Keratinocyte (primary cell): ENCODE results near the gene STRA6. TPM values are rescaled to one million over a fixed set of nuclear protein-coding genes. Genes with fewer than 3 reads are reported as not detected.

ENCODE experiments used
- DNase-seq: peaks from one replicate; pipeline ENCODE4 v3.0.0-alpha.2; 2011; ENCODE audit warnings: low read depth, missing footprints, low spot score
- FAIRE-seq: peaks from 2 replicates; lab custom pipeline; 2011; peaks lifted over from hg19 to GRCh38; lab: Jason Lieb, UNC
- H2AFZ ChIP-seq: 2 replicates; pipeline ENCODE4 v1.6.0; 2012; ENCODE audit warnings: low read length, control low read depth, inconsistent platforms; ENCODE audit not compliant: control insufficient read depth
- H3K27ac ChIP-seq: 2 replicates; pipeline ENCODE4 v1.5.1; 2011; ENCODE audit warnings: low read length; ENCODE audit not compliant: control insufficient read depth, insufficient read depth
- H3K27me3 ChIP-seq: 3 replicates; pipeline ENCODE4 v1.6.0; 2011; ENCODE audit warnings: low read length; ENCODE audit not compliant: control insufficient read depth, insufficient read depth; ENCODE audit errors: extremely low read depth
- H3K36me3 ChIP-seq, 2 experiments: 2 replicates in 1 of 2; 3 replicates in 1 of 2; pipeline ENCODE4 v1.5.1; 2011; ENCODE audit warnings: low read length in 2 of 2, mild to moderate bottlenecking in 1 of 2; ENCODE audit not compliant: control insufficient read depth in 2 of 2, insufficient read depth in 2 of 2; ENCODE audit errors: extremely low read depth in 1 of 2
- H3K4me1 ChIP-seq: 3 replicates; pipeline ENCODE4 v1.5.1; 2011; ENCODE audit warnings: low read length; ENCODE audit not compliant: control insufficient read depth, insufficient read depth; ENCODE audit errors: extremely low read depth
- H3K4me2 ChIP-seq: 3 replicates; pipeline ENCODE4 v1.6.0; 2011; ENCODE audit warnings: low read depth, low read length; ENCODE audit not compliant: control insufficient read depth, insufficient read depth; ENCODE audit errors: extremely low read depth
- H3K4me3 ChIP-seq, 3 experiments: fragments of 200-600 bp in 1 of 3; sonication (generic) in 1 of 3; 2 replicates in 2 of 3; 3 replicates in 1 of 3; pipeline ENCODE4 v1.5.1; 2011 to 2016; ENCODE audit warnings: low read length in 3 of 3, mild to moderate bottlenecking in 3 of 3, control low read depth in 2 of 3, inconsistent platforms in 1 of 3, low read depth in 1 of 3, mixed read lengths in 1 of 3, mixed run types in 1 of 3, moderate library complexity in 1 of 3; ENCODE audit not compliant: control insufficient read depth in 2 of 3, insufficient read depth in 2 of 3; ENCODE audit errors: extremely low read depth in 1 of 3
- H3K79me2 ChIP-seq: 2 replicates; pipeline ENCODE4 v1.6.0; 2012; ENCODE audit warnings: low read length; ENCODE audit not compliant: control insufficient read depth, insufficient read depth
- H3K9ac ChIP-seq: 3 replicates; pipeline ENCODE4 v1.6.0; 2011; ENCODE audit warnings: low read length; ENCODE audit not compliant: control insufficient read depth, insufficient read depth; ENCODE audit errors: extremely low read depth
- H3K9me1 ChIP-seq: 3 replicates; pipeline ENCODE4 v1.6.0; 2011; ENCODE audit warnings: low read length; ENCODE audit not compliant: control insufficient read depth, insufficient read depth; ENCODE audit errors: extremely low read depth
- H3K9me3 ChIP-seq: 2 replicates; pipeline ENCODE4 v1.5.1; 2012; ENCODE audit warnings: low read depth, low read length; ENCODE audit not compliant: control insufficient read depth
- H4K20me1 ChIP-seq: 3 replicates; pipeline ENCODE4 v1.6.0; 2011; ENCODE audit warnings: low read length; ENCODE audit not compliant: control insufficient read depth, insufficient read depth; ENCODE audit errors: extremely low read depth
- EZH2 ChIP-seq: IDR thresholded peaks from one replicate; pipeline ENCODE4 v1.6.1; 2012; ENCODE audit warnings: inconsistent platforms, mild to moderate bottlenecking, low read length, moderate library complexity
- dilution Hi-C: fragments of 300-500 bp; cut with MboI; formaldehyde crosslinking; loops from one replicate; pipeline ENCODE4 v1.7.0; 2020; ENCODE audit warnings: low sequenced_read_pairs; ENCODE audit not compliant: extremely low pct_ligation_motif_present
- polyA plus RNA-seq, 5 experiments: library from polyadenylated mRNA; depleted of rRNA in 3 of 5; stranded (reverse) in 3 of 5; stranded (forward) in 1 of 5; unstranded in 1 of 5; fragments of >200 nt; gene quantifications; 1 replicate in 1 of 5; 2 replicates in 3 of 5; 3 replicates in 1 of 5; pipeline versions ENCODE4 v1.2.1 to v1.2.3, GENCODE V29; 2011 to 2012; ENCODE audit warnings: missing spikeins in 2 of 5, low read depth in 1 of 5, low replicate concordance in 1 of 5
- TF ChIP-seq, protein P1 (sequence below), 3 experiments: IDR thresholded peaks in 1 of 3; conservative IDR thresholded peaks in 1 of 3; optimal IDR thresholded peaks in 1 of 3; 2 replicates in 2 of 3; 3 replicates in 1 of 3; pipeline versions ENCODE3 to v1.5.1; 2011; ENCODE audit warnings: low read length in 3 of 3, mild to moderate bottlenecking in 3 of 3, moderate library complexity in 2 of 3, control low read depth in 1 of 3, inconsistent platforms in 1 of 3; ENCODE audit not compliant: insufficient read depth in 2 of 3; ENCODE audit errors: extremely low read depth in 1 of 3

The STRA6 gene
- polyA plus RNA-seq, 1 donor (not counting 4 experiments of a cell fraction or from before 2014, with no cell fraction given), result not detected

DNA sequence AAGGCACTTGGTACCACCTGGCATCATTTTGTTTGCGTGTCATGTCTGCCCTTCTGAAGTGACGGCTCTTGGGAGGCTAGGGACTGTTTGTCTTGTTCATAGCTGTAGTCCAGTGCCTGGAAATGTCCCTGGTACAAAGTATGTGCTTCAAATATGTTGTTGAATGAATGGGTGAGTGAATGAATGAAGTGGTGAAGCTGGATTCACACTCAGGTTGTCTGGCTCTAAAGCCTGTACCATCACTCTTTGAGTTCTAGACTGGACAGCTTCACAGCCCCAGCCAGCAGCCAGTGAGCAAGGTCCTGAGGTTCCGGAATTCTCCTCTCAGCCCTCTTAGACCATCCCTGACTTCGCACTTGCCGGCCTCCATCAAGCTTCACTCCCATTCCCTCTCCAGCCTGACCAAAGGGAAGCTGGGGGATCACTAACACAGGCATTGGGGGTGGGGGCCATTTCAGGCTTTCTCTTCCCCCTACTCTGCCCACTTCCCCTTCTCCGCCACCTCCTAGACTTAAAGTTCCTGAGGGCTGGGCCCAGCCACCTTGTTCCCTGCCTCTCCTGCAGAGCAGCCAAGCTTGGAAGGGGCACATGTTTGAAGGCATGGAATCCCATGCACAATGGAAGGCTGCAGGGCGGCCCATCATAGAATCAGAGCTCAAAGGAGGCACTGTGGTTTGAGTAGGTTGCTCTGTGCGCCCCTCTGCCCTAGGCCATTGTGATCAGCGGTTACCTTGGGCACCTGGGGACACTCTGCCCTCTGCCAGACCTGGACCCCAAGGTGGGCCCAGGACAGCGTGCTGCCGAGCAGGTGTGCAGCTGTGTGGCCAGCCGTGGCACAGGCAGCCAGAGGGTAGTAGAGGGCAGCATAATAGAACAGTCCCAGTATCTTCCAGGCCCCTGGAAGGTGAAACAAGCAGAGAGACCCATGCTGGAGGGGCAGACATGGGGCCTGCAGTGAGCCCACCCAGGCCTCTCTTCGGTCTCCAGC lies 7.7 kb downstream of the STRA6 start:
- no peaks in the 10 kb centered on the region for H3K27me3 ChIP-seq
- peaks cover 24% of the 10 kb centered on the region for H3K4me1 ChIP-seq
- dilution Hi-C loops, result no loop called here
- no peak overlapping the region for H3K4me2 ChIP-seq
- H2AFZ ChIP-seq, result no peak overlapping the region
- no peaks in the 10 kb centered on the region for H3K79me2 ChIP-seq
- no peak overlapping the region for H3K9ac ChIP-seq
- no peaks in the 10 kb centered on the region for H3K9me3 ChIP-seq
- no peak overlapping the region for H3K27ac ChIP-seq
- H3K9me1 ChIP-seq, result peaks cover 4% of the 10 kb centered on the region
- H4K20me1 ChIP-seq, result no peaks in the 10 kb centered on the region
- no peak overlapping the region for H3K4me3 ChIP-seq
- H3K36me3 ChIP-seq, result no peaks in the 10 kb centered on the region
- FAIRE-seq (no peak), DNase-seq (no peak)
- TF ChIP-seq, protein P1, sequence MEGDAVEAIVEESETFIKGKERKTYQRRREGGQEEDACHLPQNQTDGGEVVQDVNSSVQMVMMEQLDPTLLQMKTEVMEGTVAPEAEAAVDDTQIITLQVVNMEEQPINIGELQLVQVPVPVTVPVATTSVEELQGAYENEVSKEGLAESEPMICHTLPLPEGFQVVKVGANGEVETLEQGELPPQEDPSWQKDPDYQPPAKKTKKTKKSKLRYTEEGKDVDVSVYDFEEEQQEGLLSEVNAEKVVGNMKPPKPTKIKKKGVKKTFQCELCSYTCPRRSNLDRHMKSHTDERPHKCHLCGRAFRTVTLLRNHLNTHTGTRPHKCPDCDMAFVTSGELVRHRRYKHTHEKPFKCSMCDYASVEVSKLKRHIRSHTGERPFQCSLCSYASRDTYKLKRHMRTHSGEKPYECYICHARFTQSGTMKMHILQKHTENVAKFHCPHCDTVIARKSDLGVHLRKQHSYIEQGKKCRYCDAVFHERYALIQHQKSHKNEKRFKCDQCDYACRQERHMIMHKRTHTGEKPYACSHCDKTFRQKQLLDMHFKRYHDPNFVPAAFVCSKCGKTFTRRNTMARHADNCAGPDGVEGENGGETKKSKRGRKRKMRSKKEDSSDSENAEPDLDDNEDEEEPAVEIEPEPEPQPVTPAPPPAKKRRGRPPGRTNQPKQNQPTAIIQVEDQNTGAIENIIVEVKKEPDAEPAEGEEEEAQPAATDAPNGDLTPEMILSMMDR (optimal IDR thresholded peaks at IDR 0.05 in 1 of 3, IDR thresholded peaks at IDR 0.05 in 1 of 3, conservative IDR thresholded peaks at IDR 0.05 in 1 of 3; ENCODE audit: extremely low read depth in 1 of 3, insufficient read depth in 2 of 3, low read length in 3 of 3), result no peak
- no peak for TF ChIP-seq EZH2

DNA sequence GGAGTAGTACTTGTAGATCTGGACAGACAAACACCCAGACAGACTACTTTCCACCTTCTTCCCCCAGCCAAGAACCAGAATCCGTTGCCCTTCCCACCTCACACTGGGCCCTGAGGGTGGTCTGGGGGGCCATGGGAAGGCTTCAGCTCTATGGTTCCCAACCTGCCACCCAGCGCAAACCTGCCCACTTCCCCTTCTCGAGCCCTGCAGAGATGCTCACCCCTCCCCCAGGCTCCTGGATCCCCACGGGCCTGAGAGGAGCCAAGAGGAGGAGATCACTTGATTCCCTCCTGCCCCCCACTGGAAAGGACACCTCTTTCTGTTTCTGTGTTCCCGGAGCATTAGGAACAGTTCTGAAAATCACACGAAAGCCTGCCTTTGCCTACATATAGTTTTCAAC lies 8.7 kb downstream of the STRA6 start:
- TF ChIP-seq, protein P1 (optimal IDR thresholded peaks at IDR 0.05 in 1 of 3, IDR thresholded peaks at IDR 0.05 in 1 of 3, conservative IDR thresholded peaks at IDR 0.05 in 1 of 3; ENCODE audit: extremely low read depth in 1 of 3, insufficient read depth in 2 of 3, low read length in 3 of 3), result no peak
- TF ChIP-seq EZH2, result no peak
- no peak overlapping the region for H2AFZ ChIP-seq
- no peak overlapping the region for H3K4me3 ChIP-seq
- no peaks in the 10 kb centered on the region for H3K9me3 ChIP-seq
- peaks cover 4% of the 10 kb centered on the region for H3K9me1 ChIP-seq
- FAIRE-seq (no peak), DNase-seq (no peak)
- no peaks in the 10 kb centered on the region for H3K27me3 ChIP-seq
- H3K4me1 ChIP-seq, result peaks cover 24% of the 10 kb centered on the region
- H3K4me2 ChIP-seq, result peak overlapping the region; percentile 27
- dilution Hi-C loops, result no loop called here
- peak overlapping the region; percentile 3 for H3K27ac ChIP-seq
- no peaks in the 10 kb centered on the region for H3K36me3 ChIP-seq
- no peak overlapping the region for H3K9ac ChIP-seq
- H4K20me1 ChIP-seq, result no peaks in the 10 kb centered on the region
- no peaks in the 10 kb centered on the region for H3K79me2 ChIP-seq
